Right renal pelvis (tissue), 4 donors: ENCODE data around the gene NFIL3. TPM values are rescaled to one million over a fixed set of nuclear protein-coding genes. Genes with fewer than 3 reads are reported as not detected.
A peak's percentile ranks its signal among the peaks of the same experiment; 100 is the strongest.

Experiments
- DNase-seq, 4 donors: peaks; one replicate each; pipeline ENCODE4 v3.0.0-alpha.2; 2013; ENCODE audit warnings: low read depth in 4 of 4, low spot score in 3 of 4, missing footprints in 1 of 4
- polyA plus RNA-seq, 4 donors: library from polyadenylated mRNA; unstranded; fragments of 120-200 nt; gene quantifications; one replicate each; pipeline ENCODE4 v1.2.1, GENCODE V29; 2013; ENCODE audit not compliant: insufficient read length in 4 of 4

NFIL3 gene
- polyA plus RNA-seq, 4 donors: 30.5 to 34.6 (median 31.2) TPM

DNA sequence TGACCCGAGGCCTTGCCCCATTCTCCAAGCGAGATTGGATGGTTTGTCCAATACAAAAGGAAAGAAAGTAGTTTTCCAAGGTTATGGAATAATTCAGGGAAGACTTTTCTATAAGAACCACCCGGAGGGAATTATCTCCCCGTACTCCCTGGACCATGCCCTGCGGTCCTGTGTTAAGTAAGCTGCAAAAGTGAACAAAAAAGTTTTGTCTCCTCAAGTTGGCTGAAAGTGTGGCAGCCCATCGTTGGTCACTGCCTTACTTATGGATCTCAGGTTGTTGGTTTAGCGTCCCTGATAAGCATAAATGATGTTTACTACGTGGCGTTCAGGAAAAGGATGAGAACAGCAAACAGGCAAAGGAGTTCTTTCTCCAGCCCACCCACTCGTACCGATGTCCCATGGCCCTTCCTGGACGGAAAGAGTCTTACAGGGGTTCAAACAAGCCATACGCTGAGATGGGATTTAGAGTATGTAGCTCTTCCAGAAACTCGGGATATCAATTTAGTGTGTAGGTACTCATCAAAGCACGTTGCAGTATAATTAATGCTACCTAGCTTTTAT is 61.5 kb downstream of the NFIL3 start:
- DNase-seq: peak in 1 of 4 donors; percentile 6

DNA sequence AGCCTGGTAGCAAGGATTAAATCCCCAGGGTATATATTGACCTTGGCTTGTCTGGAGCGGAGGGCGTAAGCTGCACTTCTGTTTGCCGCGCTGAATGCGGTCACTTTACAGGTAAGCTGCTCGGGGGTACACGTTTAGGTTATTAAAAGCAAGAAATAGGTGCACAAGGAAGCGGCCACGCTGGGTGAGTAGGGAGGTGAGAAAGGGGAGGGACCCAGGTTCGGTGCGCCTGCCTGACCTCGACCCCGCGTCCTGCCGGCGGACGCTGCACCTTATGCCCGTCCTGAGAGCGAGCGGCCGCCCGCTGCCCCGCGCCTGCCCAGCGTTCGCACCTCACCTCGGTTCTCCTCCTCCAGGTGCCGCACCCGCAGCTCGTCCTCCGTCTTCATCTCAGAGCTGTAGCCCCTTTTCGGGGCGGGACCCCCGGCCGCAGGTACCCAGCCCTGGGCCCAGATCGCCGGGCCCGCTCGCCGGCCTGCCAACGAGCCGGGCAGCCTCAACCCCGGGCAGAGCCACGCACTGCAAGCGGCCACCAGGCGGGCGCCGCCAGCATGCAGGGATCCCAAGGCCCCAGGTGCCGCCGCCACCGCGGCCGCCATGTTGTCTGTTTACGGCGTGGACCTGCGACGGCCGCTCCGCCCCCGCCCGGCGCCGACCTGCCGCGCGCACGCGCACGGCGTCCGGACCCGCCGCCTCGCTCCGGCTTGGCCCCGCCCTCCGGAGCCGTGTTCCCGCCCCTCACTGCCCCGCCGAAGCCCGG is 62.2 kb downstream of the NFIL3 start, which contains the start of gene AUH:
Gene AUH (minus strand): TSS at position 628 of the 760 bp plus-strand sequence. CDS start 29 bp downstream, at position 599.
- DNase-seq: peak; percentile 75 to 78 (median 76)

DNA sequence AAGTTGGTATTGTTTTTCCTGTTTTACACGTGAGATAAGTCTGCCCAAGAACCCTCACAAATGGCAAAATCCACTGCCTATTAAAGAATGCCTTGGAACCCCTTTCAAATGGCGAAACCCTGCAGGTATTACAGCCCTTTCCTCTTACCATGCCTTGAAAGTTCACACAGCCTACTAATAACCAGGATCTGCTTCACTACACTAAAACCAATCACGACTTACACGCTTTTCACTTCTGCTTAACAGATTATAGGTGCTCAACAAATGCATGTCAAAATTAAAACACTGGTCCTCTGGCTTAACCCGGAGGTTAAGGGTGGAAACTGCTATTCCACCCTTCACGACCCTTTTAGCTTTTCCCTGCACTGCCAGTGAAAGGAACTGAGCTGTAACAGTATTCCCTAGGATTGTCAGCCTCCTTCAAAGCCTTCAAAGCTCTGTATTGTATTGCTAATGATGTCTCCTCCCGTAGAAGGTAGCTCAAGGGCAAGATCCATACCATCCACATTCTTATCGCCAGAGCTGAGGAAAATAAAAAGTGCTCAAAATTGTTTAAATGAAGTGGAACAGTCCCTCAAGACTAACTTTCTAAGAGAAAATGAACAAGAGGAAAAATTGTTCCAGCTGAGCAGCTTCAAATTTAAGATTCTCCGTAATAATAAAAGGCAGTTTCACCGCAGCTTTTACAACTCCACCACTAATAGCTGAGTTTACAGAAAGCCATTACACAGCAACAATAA is 62.9 kb downstream of the NFIL3 start:
- peak in 3 of 4 donors; percentile 3 to 21 (median 20) for DNase-seq

DNA sequence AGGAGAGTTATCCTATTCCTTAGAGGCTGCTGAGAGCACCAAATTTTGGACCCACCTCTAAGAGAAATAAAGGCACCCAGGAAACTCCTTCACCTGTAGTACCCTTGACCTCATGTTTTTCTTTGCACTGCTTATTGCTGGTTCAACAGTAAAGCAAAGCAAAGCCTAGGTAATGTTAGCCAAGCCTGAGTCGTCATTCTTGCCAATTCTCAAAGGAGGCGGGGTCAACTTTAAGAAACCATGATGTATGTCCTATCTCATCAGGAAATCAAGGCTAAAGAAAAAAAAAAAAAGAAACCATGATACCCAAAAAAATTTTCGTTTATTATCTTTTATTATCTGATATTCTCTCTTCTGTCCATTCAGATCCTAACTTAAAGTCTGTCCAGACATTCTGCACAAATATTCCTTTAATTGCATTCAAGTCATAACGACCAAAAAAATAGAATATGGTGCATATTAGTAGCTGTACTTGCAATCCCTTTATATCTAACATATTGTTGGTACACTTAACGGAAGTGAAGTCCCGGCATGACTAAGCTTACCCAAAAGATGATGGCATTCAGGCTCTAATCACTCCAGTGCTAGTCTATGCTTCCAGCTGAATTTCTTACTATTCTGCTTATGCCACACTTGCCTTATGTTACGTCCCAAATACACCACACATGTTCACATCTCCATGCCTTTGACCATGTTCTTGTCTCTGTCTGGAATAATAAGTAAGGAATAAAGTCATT is 63.7 kb downstream of the NFIL3 start:
- DNase-seq: no peak

DNA sequence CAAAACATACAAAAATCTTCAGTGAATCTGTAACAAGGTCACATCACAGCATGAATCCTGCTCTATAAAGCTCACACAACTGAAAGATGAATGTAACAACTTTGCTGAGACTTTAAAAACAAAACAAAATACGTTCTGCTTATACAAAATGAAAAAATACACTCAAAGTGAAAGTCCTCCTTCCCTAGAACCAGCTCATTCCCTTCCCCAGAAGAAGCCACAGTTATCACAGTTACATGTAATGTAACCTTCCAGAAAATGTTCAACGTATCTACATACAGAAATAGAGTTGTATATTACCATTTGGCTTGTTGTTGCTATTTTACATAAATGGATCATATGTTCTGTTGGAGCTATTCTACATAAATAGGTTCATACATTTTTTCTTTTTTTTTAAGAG is 64.5 kb downstream of the NFIL3 start:
- DNase-seq: no peak

Other genes starting within 250 kb of the NFIL3 start
- 10 to 100 TPM; 44.1 to 53.7 (median 50.1) TPM for gene AUH, start 61.9 kb downstream of the NFIL3 start, polyA plus RNA-seq